GM19395 (cell line): ENCODE data around the gene ATPAF2.
"Not testable (repeated sequence)": the region's sequence is repeated elsewhere in the genome, so short reads cannot be mapped to it uniquely, and the experiment has no call there.

Experiments used
- ATAC-seq: cut with Tn5 transposase; IDR thresholded peaks from one replicate; pipeline ENCODE4 v1.9.1; 2021; ENCODE audit warnings: mild to moderate bottlenecking, moderate library complexity; ENCODE audit not compliant: unreplicated experiment

The ATPAF2 gene

DNA sequence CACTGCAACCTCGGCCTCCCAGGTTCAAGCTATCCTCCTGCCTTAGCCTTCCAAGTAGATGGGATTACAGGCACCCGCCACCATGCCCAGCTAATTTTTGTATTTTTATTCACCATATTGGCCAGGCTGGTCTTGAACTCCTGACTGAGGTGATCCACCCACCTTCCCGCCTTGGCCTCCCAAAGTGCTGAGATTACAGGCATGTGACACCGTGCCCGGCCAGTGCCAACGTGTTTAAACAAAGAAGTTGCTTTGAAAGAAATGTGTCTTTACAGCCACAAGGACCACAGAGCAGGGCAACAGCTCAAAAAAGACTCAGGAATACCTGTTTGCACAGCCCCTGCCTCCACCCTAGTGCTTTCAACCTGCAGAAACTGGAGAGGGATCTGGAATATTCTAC is 25.0 kb downstream of the ATPAF2 start:
- no peak for ATAC-seq

DNA sequence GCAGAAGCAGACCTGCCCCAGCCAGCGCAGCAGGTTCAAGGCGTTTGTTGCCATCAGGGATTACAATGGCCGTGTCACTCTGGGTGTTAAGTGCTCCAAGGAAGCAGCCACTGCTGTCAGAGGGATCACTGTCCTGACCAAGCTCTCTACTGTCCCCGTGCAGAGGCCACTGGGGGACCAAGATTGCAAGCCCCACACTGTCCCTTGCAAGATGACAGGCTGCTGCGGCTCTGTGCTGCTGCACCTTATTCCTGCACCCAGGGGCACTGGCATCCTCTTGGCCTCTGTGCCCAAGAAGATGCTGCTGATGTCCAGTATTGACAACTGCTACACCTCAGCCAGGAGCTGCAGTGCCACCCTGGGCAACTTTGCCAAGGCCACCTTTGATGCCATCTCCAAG is 27.7 kb downstream of the ATPAF2 start:
- no peak for ATAC-seq

DNA sequence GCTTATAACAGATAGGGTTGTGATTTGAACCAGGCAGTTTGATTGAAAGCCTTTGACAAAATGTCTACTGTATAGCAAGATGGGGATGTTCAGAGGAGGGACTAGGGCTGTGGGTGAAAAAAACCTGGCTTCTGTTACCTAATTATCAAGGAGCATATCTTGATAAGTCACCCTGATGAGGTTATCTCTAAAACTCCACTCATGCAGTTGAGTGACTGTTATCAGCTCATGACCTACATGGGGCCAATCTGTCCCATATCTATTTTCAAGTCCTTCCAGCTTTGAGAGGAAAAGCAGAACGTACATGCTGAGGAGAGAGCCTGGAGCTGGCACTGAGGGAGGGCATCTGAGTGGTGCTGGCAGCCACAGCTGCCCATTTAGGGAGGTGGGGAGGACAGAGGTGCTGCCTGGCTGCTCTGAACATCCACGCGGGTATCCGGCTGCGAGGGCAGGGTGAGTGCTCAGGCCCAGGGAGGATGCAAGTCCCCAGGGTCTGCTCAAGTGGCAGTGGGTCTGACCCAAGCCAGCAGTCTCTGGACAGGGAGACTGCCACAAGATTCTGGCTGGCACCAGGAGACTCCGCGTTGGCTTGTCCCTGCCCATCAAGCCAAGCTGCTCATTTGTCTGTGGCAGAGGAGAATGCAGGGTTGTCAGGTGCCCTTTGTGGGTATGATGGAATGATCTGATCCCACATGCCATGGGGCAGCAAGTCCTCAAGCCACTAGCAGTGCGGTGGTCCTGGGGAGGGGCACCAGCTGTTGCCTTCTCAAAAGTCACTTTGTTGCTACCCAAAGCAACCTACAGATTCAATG is 29.2 kb downstream of the ATPAF2 start:
- no peak for ATAC-seq

DNA sequence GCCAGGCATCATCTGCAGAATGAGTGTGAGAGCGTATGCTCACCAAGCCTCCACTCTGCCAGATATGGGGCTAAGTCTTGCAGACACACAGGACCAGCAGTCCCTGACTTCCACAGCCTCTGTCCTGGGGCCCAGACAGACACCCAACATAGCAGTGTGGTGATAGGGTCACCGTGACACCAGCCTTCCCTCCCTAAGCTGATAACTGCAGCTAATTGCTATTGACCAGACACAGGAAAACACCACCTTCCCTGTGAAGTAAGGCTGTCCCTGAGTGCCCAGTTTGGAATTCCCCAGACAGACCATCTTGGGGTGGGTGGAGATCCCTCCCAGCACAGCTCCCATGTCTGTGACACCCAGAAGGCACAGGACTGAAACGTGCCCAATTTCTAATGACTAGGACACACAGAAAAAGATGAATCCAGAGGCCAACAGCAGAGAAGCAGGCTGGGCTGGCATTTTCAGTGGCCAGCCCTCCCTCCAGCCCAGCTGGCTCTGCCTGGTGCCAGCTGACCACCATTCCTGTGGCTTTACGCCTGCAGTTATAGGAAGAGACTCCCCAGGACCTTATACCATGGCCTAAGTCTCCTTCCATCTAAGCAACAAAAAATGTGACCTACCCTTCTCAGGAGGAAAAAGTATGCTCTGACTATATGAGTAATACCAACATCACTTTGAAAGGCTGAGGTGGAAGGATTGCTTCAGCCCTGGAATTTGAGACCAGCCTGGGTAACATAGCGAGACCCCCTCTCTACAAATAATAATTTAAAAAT is 30.3 kb downstream of the ATPAF2 start:
- no peak for ATAC-seq

DNA sequence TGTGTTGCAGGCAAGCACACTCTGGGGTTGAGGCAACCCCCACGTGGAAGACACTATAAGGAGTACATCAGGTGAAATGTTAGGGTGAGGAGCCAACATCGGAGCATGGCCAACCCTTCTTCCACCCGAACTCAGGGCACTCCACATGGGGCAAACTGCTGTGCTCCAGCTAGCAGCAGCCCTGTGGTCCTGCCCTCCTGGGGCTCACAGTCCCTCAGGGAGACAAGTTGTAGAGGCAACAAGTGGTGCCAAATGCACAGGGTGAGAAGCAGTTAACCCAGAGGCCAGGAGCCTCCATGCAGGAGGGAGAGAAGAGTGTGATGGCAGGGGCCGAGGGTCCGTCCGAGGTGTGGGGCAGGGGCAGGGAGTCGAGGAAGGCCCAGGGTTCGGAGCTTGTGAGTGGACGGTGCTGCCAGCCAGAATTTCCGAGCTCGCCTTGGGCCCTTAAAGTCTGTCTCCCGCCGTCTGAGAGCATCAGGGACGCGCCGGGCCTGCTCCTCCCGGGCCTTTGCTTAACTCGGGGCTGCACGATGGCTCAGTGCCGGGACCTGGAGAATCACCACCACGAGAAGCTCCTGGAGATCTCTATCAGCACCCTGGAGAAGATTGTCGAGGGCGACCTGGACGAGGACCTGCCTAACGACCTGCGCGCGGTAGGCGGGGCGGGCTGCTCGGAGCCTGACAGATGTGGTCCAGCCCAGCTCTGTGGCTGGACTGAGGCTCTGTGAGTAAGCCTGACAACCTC is 32.3 kb downstream of the ATPAF2 start:
- no peak for ATAC-seq

DNA sequence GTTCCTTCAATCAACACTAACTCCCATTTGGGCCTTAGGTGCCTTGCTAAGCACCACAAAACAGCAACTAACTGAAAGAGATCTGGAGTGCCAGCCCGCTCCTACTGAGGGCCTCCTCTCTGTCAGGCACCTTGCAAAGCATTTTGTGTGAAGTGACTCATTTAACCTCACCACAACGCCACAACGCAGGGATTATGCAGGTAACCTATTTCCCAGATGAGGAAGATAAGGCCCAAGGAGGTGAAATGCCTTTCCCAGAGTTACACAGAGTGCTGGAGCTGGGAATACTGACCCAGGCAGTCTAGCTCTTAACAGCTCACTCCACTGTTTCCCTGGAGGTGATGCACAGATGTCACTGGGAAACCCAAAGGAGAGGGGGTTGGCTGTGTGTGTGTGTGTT is 33.5 kb downstream of the ATPAF2 start:
- no peak for ATAC-seq

DNA sequence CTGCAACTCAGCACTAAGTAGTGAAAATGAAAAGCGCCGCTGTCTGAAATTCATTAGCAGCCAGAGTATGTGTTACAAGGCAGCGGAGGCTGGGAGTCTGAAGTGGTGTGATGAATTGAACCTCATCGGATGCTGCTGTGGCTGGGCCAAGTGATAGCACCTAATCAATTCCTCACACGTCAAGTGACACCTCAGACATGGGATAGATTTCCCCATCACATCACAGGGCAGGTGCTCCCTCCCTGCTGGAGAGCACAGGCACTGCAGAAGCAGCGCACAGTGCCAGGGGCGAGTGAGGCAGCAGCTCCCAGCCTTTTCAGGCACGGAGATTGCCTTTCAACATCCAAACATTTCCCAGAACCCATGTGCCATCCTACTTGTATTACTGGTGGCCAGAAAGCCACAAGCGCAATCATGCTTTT is 34.1 kb downstream of the ATPAF2 start:
- ATAC-seq: no peak

DNA sequence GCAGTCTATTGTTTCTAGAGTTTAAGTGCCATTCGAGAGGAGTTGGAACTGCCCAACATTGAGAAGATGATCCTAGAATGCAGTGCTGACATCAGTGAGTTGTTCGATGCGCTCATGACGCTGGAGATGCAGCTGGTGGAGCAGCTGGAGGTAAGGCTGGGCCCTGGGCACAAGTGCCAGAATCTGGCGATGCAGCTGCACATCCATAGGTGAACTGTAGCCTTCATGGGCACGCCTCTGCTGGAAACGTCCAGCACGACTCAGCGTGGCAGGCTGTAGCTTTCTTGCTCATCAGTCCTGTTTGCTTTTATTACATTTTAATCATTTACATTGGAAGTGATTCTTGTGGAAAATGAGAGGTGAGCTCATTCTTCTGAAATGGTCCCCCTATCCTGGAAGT is 34.6 kb downstream of the ATPAF2 start:
- ATAC-seq: no peak

DNA sequence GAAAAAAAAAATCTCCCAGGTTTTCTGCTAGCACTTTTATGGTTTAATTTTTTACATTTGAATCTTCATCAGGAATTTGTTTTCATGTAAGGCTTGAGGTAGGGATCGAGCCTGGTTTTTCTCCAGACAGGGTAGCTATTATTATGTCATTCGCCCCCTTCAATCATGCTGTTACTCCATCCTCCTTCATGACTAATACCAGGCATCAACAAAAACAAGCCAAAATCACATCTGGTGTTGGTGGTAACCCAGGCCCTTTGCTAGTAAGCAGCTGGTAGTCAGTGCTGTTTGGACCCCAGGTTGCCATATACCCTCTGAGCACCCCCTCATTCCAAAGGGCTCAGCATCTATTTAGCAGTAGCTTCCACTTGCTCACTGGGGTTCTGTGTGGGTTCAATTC is 36.8 kb downstream of the ATPAF2 start:
- ATAC-seq: no peak

DNA sequence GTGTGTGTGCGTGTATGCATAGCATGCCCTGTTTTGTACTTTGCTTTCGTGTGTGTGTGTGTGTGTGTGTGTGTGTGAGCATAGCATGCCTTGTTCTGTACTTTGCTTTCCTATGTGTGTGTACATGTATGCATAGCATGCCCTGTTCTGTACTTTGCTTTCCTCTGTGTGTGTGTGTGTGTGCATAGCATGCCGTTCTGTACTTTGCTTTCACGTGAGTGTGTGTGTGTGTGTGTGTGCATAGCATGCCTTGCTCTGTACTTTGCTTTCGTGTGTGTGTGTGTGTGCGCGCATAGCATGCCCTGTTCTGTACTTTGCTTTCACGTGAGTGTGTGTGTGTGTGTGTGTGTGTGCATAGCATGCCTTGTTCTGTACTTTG is 38.9 kb downstream of the ATPAF2 start:
- no peak for ATAC-seq

DNA sequence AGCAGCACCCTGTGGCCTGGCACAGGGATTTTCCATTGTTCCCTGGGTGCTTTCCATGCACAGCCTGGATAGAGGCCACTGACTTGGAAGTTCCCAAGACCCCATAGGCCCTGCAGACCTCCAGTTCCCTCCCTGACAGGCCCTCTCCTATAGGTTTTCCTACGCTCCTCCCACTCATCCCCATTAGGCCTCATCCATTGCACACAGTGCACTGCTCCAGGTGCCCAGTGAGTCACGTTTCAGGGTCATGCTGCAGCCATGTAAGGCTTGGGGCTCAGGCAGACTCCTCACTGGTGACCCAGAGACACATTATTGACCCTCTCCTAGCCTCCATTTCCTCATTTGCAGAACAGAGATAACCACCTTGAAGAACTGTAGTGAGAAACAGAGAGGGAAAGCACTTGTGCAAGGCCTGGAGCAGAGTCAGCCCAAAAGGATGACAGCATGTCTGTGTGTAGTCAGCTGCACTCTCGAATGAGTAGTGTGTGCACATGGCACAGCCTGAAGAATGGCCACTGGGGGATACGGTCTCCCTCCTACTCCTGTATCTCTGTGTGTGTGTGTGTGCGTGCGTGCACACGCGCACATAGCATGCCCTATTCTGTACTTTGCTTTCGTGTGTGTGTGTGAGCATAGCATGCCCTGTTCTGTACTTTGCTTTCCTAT is 39.5 kb downstream of the ATPAF2 start:
- ATAC-seq: no peak

DNA sequence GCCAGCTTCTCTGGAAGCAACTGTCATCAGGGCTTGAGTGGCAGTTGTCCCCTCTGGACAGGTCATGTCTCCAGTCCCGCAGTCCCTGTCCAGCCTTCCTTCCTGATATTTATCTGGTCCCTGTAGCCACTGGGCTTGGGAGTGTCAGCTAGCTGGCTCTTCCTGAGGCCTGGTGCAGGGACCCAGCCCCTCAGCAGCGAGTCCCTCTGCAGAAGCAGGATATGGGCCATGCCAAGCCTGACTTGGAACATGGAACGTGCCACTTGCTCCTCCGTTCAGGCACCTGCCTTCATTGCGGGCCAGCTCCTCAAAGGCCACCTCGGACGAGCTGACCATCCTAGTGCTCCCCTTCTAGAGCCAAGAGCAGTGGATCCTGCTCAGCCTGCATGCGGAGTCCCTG is 40.0 kb downstream of the ATPAF2 start:
- ATAC-seq: no peak

DNA sequence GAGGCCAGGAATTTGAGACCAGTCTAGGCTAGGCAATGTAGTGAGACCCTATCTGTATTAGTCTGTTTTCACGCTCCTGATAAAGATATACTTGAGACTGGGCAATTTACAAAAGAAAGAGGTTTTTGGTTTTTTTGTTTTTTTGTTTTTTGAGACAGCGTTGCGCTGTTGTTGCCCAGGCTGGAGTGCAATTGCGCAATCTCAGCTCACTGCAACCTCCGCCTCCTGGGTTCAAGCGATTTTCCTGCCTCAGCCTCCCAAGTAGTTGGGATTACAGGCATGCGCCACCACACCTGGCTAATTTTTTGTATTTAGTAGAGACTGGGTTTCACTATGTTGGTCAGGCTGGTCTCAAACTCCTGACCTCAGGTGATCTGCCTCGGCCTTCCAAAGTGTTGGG is 43.1 kb downstream of the ATPAF2 start:
- ATAC-seq: not testable (repeated sequence)

DNA sequence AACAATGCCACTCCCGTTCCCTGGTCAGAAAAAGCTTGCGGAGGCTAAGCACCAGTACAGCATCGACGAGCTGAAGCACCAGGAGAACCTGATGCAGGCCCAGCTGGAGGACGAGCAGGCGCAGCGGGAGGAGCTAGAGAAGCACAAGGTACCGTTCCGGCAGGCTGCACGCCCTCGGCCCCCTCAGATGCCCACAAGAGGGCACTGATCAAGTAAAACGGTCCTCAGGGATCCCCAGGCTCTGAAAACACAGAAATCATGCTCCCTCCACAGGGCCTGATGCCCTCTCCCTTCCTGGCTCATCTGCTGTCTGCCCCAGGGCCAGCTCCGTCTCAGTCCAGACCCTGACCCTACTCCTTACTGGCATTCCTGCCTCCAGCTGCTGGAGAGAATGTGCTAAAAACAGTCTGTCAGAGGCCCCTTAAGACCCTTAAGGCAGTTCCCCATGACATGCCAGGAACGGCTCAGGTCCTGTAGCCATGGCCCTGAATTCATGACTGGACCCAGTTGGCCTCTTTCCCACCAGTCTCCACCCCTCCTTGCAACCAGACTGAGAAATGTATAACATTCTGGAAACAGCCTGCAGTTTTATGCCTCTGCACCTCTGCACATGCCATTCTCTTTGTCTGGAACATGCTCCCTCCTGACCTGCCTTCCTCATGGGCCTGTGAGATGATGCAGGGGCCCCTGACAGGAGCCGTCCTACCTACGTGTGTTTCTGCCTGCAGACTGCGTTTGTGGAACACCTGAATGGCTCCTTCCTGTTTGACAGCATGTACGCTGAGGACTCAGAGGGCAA is 44.5 kb downstream of the ATPAF2 start:
- no peak for ATAC-seq

DNA sequence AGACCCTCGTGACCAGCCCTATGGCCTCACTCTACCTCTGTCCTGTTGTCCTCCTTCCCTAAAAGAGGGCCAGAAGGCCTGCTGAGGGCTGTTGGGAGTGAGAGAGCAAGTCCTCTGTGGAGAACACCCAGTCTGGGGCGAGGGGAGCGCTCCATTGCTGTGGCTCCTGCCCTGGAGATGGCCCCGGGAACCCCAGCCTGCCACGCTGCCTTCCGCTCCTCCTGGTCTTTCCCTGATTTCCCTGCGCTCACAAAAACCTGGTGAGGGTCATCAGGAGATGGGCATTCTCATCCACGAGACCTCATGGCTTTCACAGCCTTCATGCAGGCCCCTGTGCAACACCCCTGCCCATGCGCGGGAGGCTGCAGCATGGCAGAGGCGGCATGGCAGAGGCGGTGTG is 45.1 kb downstream of the ATPAF2 start:
- ATAC-seq: no peak

DNA sequence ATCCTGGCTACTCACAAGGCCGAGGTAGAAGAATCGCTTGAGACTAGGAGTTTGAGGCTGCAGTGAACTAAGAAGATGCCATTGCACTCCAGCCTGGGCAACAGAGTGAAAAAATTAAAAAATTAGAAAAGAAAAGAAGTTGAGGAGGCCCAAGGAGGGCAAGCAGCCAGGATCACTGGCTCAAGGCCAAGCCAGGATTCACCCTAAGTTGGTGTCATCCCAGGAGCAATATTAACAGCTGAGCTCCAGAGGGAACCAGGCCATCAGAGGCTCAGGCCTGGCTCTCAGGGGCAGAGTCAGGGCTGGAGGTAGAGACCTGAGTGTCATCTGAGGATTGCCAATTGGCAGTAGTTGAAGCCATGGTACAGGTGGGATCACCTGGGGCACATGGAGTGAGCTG is 45.6 kb downstream of the ATPAF2 start:
- ATAC-seq: no peak

DNA sequence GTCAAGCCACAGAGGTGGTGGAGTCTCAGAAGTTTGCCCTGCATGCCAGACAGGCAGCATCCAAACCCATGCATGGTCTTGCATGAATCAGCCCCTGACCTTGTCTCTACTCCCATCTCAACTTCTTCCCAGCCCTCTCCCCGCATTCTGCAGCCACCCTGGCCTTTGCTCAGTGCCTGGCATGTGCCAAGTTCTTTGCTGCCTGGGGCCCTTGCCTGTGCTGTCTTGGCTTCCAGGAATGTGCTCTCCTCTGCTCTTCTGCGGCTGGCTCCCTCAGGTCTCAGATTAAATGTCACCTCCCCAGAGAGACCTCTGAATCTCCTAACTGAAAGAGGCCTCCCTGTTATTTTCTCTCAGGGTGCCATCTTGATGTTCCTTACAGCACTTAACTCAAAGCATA is 48.7 kb downstream of the ATPAF2 start:
- ATAC-seq: no peak

DNA sequence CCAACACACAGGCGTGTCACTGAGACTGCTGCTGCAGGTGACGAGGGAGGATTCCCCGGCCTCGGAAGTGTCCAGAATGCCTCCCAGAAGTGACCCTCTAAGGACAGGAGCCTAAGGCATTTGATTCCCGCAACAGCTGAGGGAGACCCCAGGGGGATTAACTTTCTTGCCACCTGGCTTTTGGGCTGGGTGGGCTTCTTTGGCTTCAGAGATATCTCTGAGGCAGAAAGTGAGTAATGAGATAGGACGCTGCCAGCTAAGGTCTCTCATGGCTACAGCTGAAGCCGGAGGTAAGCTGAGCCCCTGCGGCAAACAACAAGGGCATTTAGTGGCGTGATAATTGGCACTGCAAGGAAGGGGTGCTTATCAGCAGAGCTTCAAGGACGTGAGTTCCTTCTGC is 49.4 kb downstream of the ATPAF2 start:
- no peak for ATAC-seq

DNA sequence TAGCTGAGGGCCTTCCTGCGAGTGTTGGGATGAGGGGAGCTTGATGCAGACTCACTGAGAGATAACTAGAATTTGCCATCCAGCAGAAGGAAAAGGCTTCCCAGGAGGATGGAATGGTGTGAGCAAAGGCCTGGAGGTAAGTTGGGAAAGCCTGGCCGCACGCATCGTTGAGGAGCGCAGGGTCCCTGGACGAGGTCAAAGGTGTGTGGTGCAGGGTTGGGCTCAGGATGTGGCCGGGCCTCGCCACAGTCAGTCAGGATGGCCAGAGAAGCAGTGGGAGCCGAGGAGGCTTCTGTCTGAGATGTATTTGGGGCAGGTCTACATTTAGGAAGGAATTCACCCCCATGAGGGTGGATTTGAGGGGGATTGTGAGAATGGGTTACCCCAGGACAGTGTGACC is 49.9 kb downstream of the ATPAF2 start:
- no peak for ATAC-seq

DNA sequence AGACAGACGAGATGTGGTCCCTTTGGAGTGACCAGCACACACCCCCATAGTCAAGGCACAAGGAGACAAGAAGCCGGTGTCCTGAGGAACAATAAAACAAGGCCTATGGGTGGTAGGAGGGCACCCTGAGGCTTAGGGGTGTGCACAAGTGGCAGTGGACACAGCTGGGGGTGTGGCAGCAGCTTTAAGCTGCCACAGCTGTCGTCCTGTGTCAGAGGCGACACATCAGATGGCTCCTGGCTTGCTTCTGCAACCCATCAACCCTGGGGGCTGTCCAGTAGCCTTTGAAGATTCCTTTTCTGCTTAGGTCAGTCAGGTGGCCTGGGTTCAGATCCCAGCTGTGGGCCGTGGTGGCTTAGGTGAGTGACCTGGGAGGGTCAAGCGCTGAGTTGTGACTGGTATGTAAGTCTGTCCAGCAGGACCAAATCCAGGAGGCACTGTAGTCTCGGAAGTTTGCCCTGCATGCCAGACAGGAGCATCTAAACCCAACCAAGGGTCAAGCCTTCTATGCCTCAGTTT is 50.5 kb downstream of the ATPAF2 start:
- no peak for ATAC-seq
